HG03097 (cell line): ENCODE data around the gene DSG1.
"Not testable (repeated sequence)": the region's sequence is repeated elsewhere in the genome, so short reads cannot be mapped to it uniquely, and the experiment has no call there.

Experiments
- ATAC-seq: cut with Tn5 transposase; IDR thresholded peaks from one replicate; pipeline ENCODE4 v1.9.1; 2021; ENCODE audit not compliant: unreplicated experiment, low FRiP score

DSG1 gene

DNA sequence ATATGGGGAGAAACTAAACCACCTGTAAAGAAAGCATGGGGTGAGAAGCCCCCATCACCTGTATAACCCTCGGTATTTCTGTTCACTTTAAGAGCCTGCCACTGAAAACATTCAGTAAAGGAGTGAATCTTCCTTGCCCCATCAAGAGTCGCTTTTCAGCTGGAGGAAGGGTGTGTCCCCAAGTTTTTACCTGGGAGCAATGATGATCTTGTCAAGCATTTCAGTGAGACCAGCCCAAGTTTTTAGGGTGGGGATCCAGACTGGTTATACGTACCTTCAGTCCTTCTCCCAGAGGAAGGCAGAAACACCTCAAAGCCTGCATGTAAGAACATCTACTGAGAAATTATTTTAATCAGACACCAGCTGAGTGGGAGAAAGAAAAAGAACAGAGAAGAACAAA, at the start of gene DSG1:
Gene DSG1, plus strand, starts transcription at position 301 of the 400 bp plus-strand sequence. CDS start 141 bp downstream, outside the sequence.
- ATAC-seq, result no peak

- ATAC-seq, result no peak
Measured at GRCh38 chr18:31268985-31269406, 49.0 kb upstream of the DSG1 start.

GRCh38 chr18:31269566-31269965, 48.4 kb upstream of the DSG1 start:
- ATAC-seq, result no peak

GRCh38 chr18:31270578-31270977, 47.4 kb upstream of the DSG1 start:
- no peak for ATAC-seq

DNA sequence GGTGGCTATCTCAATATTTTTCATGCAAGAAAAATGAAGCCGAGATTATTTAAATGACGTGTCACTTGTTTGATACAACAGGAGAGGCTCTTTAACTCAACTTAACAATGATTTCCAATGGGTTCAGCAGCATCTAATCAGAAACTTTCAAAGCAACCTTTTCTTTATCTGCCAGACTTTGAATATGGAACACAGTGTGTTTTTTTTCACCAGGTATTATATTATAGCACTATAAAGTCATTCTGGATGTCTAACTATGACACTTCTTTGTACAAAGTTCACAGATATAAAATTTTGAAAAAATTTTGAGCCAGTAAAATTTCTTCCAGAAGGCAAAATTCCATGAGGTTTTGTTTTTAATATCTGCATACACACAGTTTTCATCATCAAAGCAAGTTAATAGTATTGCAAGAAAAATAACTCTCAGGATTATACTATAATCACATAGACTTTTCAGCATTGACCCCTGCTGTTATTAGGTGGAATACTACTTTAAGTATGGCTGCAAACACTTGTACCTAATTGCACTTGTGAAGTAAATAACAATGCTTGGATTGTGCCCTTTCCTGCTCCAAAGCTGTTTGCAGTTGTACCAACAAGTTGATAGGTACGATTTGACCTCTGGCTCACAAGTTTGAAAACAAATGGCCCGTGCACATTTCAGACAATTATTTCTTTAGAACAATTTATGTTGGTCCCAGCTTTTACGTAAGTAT, 44.0 kb upstream of the DSG1 start:
- ATAC-seq, result no peak

DNA sequence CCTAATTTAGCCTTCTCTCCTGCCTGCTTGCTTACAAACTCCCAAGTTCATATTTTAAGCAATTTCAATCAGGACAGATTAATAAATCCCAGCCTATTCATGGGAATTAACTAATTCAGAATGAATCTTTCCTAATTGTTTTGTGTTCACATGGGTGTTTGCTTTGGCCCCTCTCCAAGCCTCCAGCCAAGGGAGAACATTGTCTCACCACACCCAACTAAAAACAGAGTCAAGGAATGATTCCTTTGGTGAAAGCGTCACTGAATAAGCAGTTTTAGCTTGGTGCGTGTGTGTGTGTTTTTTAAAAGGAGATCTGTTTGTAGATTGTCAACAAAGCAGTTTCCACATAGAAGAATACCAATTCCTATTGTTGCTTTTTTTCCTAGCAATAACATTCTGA, 43.0 kb upstream of the DSG1 start:
- ATAC-seq, result no peak

- no peak for ATAC-seq
Measured at GRCh38 chr18:31275722-31276463, 42.1 kb upstream of the DSG1 start.

DNA sequence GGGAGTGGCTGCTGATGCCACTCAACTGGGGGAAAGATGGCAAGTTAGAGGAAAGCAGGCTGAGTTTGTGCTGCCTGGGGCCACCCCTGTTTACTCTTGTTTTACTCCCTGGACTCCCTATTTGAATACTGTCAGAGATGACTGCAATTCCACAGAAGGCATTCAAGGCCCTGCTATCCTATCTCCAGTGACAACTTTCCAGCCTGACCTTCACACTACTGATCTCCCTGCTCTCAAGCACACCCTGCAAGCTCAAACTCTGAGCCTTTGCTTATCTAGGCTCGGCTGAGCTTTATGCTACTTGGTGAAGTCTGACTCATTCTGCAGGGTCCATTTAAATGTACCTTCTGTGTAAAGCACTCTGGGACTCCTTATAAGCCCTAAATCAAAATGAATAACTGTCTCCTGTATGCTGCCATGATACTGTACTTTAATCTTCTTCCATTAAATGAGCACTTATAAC, 39.3 kb upstream of the DSG1 start:
- ATAC-seq, result no peak

DNA sequence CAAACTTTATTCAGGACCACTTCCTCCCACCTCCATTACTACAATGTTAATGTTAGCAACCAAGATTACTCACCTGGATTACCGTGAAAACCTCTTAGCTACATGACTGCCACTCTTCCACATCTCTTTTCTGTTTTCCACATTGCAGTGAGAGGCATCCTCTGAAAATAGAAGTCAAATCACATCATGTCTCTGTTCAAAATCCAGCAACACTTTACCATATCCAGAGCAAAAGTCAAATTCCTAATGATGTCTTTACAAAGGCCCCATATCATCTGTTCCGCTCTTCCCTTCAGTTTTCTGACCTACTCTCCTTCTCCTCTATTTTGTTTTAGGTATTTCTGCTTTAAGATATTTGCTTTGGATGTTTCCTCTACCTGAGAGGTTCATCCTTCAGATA, 37.5 kb upstream of the DSG1 start:
- ATAC-seq, result no peak

DNA sequence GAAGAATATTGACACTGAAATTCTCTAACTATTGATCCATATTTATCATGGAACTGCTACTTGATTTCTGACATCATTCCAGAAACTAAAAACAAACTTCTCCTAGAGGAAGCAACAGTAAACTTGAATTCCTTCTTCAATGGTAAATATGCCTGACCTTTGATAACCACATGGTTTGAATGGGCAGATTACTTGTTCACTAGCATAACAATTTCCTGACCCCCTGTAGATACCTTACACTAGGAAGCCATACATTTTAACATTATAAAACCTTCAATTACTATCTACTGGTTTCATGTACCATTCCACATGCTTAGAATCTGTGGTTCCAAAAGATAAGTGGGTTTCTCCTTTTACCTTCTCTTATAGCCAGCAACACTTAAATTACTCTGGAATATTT, 36.5 kb upstream of the DSG1 start:
- ATAC-seq, result no peak

DNA sequence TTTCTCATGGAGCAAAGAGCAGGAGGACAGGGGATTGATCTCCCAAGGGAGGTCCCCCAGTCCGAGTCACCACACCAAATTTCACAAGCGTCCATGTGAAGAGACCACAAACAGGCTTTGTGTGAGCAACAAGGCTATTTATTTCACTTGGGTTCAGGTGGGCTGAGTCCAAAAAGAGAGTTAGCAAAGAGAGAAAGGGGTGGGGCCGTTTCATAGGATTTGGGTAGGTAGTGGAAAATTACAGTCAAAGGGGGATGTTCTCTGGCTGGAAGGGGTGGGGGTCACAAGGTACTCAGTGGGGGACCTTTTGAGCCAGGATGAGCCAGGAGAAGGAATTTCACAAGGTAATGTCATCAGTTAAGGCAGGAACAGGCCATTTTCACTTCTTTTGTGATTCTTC, 28.5 kb upstream of the DSG1 start:
- ATAC-seq, result not testable (repeated sequence)

GRCh38 chr18:31291688-31292087, 26.3 kb upstream of the DSG1 start:
- no peak for ATAC-seq

- no peak for ATAC-seq
Measured at GRCh38 chr18:31294199-31294747, 23.7 kb upstream of the DSG1 start.

GRCh38 chr18:31297248-31297647, 20.7 kb upstream of the DSG1 start:
- ATAC-seq, result no peak

GRCh38 chr18:31301201-31301655, 16.7 kb upstream of the DSG1 start:
- no peak for ATAC-seq

DNA sequence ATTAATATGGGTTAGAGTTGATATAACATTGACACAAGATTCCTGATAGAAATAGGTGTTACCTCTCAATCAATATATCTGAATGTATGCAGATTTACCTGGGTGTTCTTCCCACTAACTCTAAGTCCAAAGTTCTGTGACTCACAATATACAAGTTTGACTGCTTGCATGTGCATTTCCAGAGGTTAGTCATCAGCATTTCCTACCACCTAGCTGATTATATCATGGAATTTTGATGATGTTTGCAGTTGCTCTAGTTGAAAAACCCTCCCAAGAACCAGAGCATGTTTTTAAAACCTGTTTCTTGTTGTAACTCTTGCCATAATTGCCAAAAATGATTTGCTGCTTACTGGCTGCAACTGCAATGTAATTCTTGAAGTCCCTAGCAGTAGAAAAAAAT, 15.0 kb upstream of the DSG1 start:
- no peak for ATAC-seq

DNA sequence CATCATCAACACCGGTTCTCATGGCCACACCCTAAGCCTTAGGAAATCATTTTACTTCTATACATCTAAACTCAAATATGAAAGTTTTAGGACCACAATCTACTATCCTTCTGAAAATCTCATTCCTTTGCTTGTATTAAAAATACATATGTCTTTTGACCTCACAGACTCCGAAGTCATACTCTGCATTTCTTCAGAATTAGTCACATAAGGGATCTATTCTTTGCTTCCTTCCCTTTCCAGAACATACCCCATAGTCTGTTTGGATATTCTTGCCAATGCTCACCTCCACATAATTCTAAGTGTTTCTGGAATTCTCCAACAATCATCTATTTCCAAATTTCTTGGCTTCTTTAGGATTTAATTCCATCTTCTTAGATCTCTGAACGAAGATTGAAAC, 14.2 kb upstream of the DSG1 start:
- no peak for ATAC-seq

GRCh38 chr18:31309115-31309514, 8.8 kb upstream of the DSG1 start:
- ATAC-seq, result no peak

GRCh38 chr18:31316974-31317373, 986 bp upstream of the DSG1 start:
- no peak for ATAC-seq

DNA sequence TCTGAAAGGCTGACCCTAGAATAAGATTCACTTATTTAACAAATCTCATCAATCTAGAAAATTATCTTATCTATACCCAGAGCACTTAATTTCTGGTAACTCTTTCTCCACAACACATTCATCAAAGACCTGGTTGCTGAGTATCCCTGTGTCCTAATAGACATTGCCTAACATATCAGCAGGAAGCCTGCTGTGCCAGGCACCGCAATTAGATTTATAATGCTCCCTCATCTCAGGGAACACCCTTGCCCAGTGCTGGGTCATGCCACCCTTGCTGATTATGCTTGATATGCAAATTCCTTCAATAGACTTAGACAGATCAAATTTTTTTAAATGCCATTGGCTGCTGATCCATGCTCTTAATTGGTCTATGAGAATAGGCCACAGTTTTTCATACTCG, 3.8 kb downstream of the DSG1 start:
- ATAC-seq, result no peak

- ATAC-seq, result no peak
Measured at GRCh38 chr18:31325051-31325450, 7.1 kb downstream of the DSG1 start.
